K562 (cell line): ENCODE results near the gene TULP1.

Experiments
- CEBPB ChIP-seq: fragments of 450-650 bp; IDR thresholded peaks from 2 replicates; pipeline ENCODE4 v1.6.1; 2016; ENCODE audit warnings: missing genetic modification characterization, missing compliant biosample characterization
- REST ChIP-seq, 2 experiments: fragments of 450-650 bp; formaldehyde crosslinking in 1 of 2; IDR thresholded peaks; 2 replicates each; pipeline versions ENCODE4 v1.4.0 to v1.6.1; 2014 to 2020; ENCODE audit warnings: mild to moderate bottlenecking in 2 of 2, borderline replicate concordance in 1 of 2, low read depth in 1 of 2
- YY1 ChIP-seq, 3 experiments: IDR thresholded peaks; 2 replicates each; pipeline ENCODE4 v1.6.1; 2011; ENCODE audit warnings: low read length in 2 of 3, mild to moderate bottlenecking in 2 of 3, moderate library complexity in 2 of 3, borderline replicate concordance in 1 of 3, control low read depth in 1 of 3, low read depth in 1 of 3; ENCODE audit not compliant: insufficient read depth in 3 of 3, insufficient replicate concordance in 2 of 3, control insufficient read depth in 1 of 3, insufficient read length in 1 of 3; ENCODE audit errors: extremely low read depth in 1 of 3

GRCh38 chr6:35488517-35488862 is 24.2 kb downstream of the TULP1 start:
- TF ChIP-seq CEBPB (no peak), YY1 (IDR thresholded peaks at IDR 0.05; ENCODE audit: borderline replicate concordance in 1 of 3, control insufficient read depth in 1 of 3, extremely low read depth in 1 of 3, insufficient read depth in 3 of 3, insufficient read length in 1 of 3, insufficient replicate concordance in 2 of 3, low read depth in 1 of 3, low read length in 2 of 3) (no peak), REST (IDR thresholded peaks at IDR 0.05; ENCODE audit: borderline replicate concordance) (no peak), REST (CRISPR knock-in tag; IDR thresholded peaks at IDR 0.05; ENCODE audit: low read depth) (no peak)
